ENCODE measurements around the gene HK3. TPM values are rescaled to one million over a fixed set of nuclear protein-coding genes. Genes with fewer than 3 reads are reported as not detected.

Gene HK3
- polyA plus RNA-seq, 1 donor (not counting 4 experiments of a cell fraction or from before 2014, with no cell fraction given): not detected

GRCh38 chr5:176866707-176867310, 32.3 kb downstream of the HK3 start:
- Histone ChIP-seq H2AFZ (ENCODE audit: control insufficient read depth, low read length) (no peak overlapping the region), H3K4me3 (ENCODE audit: control insufficient read depth in 2 of 3, extremely low read depth in 1 of 3, insufficient read depth in 2 of 3, low read depth in 1 of 3, low read length in 3 of 3) (no peak overlapping the region), H3K9ac (ENCODE audit: control insufficient read depth, extremely low read depth, insufficient read depth, low read length) (no peak overlapping the region), H4K20me1 (ENCODE audit: control insufficient read depth, extremely low read depth, insufficient read depth, low read length) (no peaks in the 10 kb centered on the region), H3K36me3 (ENCODE audit: control insufficient read depth in 2 of 2, extremely low read depth in 1 of 2, insufficient read depth in 2 of 2, low read length in 2 of 2) (no peaks in the 10 kb centered on the region), H3K9me3 (ENCODE audit: control insufficient read depth, low read depth, low read length) (no peaks in the 10 kb centered on the region), H3K4me1 (ENCODE audit: control insufficient read depth, extremely low read depth, insufficient read depth, low read length) (no peaks in the 10 kb centered on the region), H3K4me2 (ENCODE audit: control insufficient read depth, extremely low read depth, insufficient read depth, low read depth, low read length) (no peak overlapping the region), H3K27me3 (ENCODE audit: control insufficient read depth, extremely low read depth, insufficient read depth, low read length) (peaks cover 46% of the 10 kb centered on the region), H3K27ac (ENCODE audit: control insufficient read depth, insufficient read depth, low read length) (no peak overlapping the region), H3K9me1 (ENCODE audit: control insufficient read depth, extremely low read depth, insufficient read depth, low read length) (no peaks in the 10 kb centered on the region), H3K79me2 (ENCODE audit: control insufficient read depth, insufficient read depth, low read length) (no peaks in the 10 kb centered on the region)
- TF ChIP-seq EZH2 (IDR thresholded peaks at IDR 0.05; ENCODE audit: low read length): no peak
- TF ChIP-seq CTCF (optimal IDR thresholded peaks at IDR 0.05 in 1 of 3, IDR thresholded peaks at IDR 0.05 in 1 of 3, conservative IDR thresholded peaks at IDR 0.05 in 1 of 3; ENCODE audit: extremely low read depth in 1 of 3, insufficient read depth in 2 of 3, low read length in 3 of 3): no peak
- dilution Hi-C loops (cut with MboI; ENCODE audit: extremely low pct_ligation_motif_present, low sequenced_read_pairs): no loop called here
- no peak for DNase-seq (ENCODE audit: low read depth, low spot score)
- FAIRE-seq: no peak

GRCh38 chr5:176865964-176866363, 33.2 kb downstream of the HK3 start:
- Histone ChIP-seq H3K27me3 (ENCODE audit: control insufficient read depth, extremely low read depth, insufficient read depth, low read length) (peaks cover 47% of the 10 kb centered on the region), H2AFZ (ENCODE audit: control insufficient read depth, low read length) (no peak overlapping the region), H3K9me3 (ENCODE audit: control insufficient read depth, low read depth, low read length) (no peaks in the 10 kb centered on the region), H3K36me3 (ENCODE audit: control insufficient read depth in 2 of 2, extremely low read depth in 1 of 2, insufficient read depth in 2 of 2, low read length in 2 of 2) (no peaks in the 10 kb centered on the region), H3K27ac (ENCODE audit: control insufficient read depth, insufficient read depth, low read length) (no peak overlapping the region), H3K4me3 (ENCODE audit: control insufficient read depth in 2 of 3, extremely low read depth in 1 of 3, insufficient read depth in 2 of 3, low read depth in 1 of 3, low read length in 3 of 3) (no peak overlapping the region), H3K9me1 (ENCODE audit: control insufficient read depth, extremely low read depth, insufficient read depth, low read length) (no peaks in the 10 kb centered on the region), H3K4me1 (ENCODE audit: control insufficient read depth, extremely low read depth, insufficient read depth, low read length) (no peaks in the 10 kb centered on the region), H3K9ac (ENCODE audit: control insufficient read depth, extremely low read depth, insufficient read depth, low read length) (no peak overlapping the region), H4K20me1 (ENCODE audit: control insufficient read depth, extremely low read depth, insufficient read depth, low read length) (no peaks in the 10 kb centered on the region), H3K79me2 (ENCODE audit: control insufficient read depth, insufficient read depth, low read length) (no peaks in the 10 kb centered on the region), H3K4me2 (ENCODE audit: control insufficient read depth, extremely low read depth, insufficient read depth, low read depth, low read length) (no peak overlapping the region)
- no peak for FAIRE-seq
- dilution Hi-C loops (cut with MboI; ENCODE audit: extremely low pct_ligation_motif_present, low sequenced_read_pairs): no loop called here
- DNase-seq (ENCODE audit: low read depth, low spot score): no peak
- no peak for TF ChIP-seq CTCF (optimal IDR thresholded peaks at IDR 0.05 in 1 of 3, IDR thresholded peaks at IDR 0.05 in 1 of 3, conservative IDR thresholded peaks at IDR 0.05 in 1 of 3; ENCODE audit: extremely low read depth in 1 of 3, insufficient read depth in 2 of 3, low read length in 3 of 3)
- TF ChIP-seq EZH2 (IDR thresholded peaks at IDR 0.05; ENCODE audit: low read length): no peak

All from keratinocyte (primary cell).